WI38 (cell line): ENCODE data around the gene SPATA6L.
"Not testable (repeated sequence)": the region's sequence is repeated elsewhere in the genome, so short reads cannot be mapped to it uniquely, and the experiment has no call there.

ENCODE experiments used
- H3K4me3 ChIP-seq: 2 replicates; pipeline ENCODE4 v1.5.1; 2011; ENCODE audit warnings: low read depth, mild to moderate bottlenecking, control low read depth, low read length
- CTCF ChIP-seq: IDR thresholded peaks from 2 replicates; pipeline ENCODE4 v1.5.1; 2012; ENCODE audit warnings: low read depth, mild to moderate bottlenecking, control low read depth, low read length

Gene SPATA6L

GRCh38 chr9:4665357-4665756 lies 923 bp downstream of the SPATA6L start:
- TF ChIP-seq CTCF, result no peak
- no peak overlapping the region for H3K4me3 ChIP-seq

- H3K4me3 ChIP-seq, result peak overlapping the region; percentile 13
Measured at GRCh38 chr9:4663956-4664355, 2.3 kb downstream of the SPATA6L start.

GRCh38 chr9:4662989-4663792 lies 3.1 kb downstream of the SPATA6L start:
- TF ChIP-seq CTCF, result no peak
- peak overlapping the region; percentile 73 for H3K4me3 ChIP-seq

More at GRCh38 chr9:4663956-4664355, 2.3 kb downstream of the SPATA6L start:
- TF ChIP-seq CTCF, result no peak

- TF ChIP-seq CTCF, result peak; percentile 20; the same call in 1 of the 2 replicates
- peak within 1 kb of the TSS; percentile 73 for H3K4me3 ChIP-seq
Measured at GRCh38 chr9:4662108-4662988, 3.9 kb downstream of the SPATA6L start, which contains the start of gene PLPP6. PLPP6 (plus strand) TSS chr9:4662294; CDS start chr9:4662376, 82 bp downstream.

GRCh38 chr9:4661611-4662010 lies 4.7 kb downstream of the SPATA6L start:
- H3K4me3 ChIP-seq, result peak overlapping the region; percentile 73
- TF ChIP-seq CTCF, result no peak

GRCh38 chr9:4661165-4661564 lies 5.1 kb downstream of the SPATA6L start:
- no peak overlapping the region for H3K4me3 ChIP-seq

GRCh38 chr9:4660665-4661064 lies 5.6 kb downstream of the SPATA6L start:
- H3K4me3 ChIP-seq, result not testable (repeated sequence)

More at GRCh38 chr9:4661165-4661564, 5.1 kb downstream of the SPATA6L start:
- no peak for TF ChIP-seq CTCF
